DND-41 (cell line): ENCODE measurements around the gene CBARP.

Source experiments
- ATAC-seq: fragments of 200-7000 bp; cut with Tn5 transposase; 3 replicates; pipeline ENCODE4 v1.9.1; 2021; ENCODE audit warnings: low read depth; ENCODE audit not compliant: insufficient read depth
- DNase-seq: peaks from one replicate; pipeline ENCODE4 v3.0.0-alpha.2; 2020
- H2AFZ ChIP-seq: 2 replicates; pipeline ENCODE4 v1.6.0; 2012; ENCODE audit warnings: low read depth, low read length
- H3K27ac ChIP-seq: 2 replicates; pipeline ENCODE4 v1.5.1; 2012; ENCODE audit warnings: low read length, inconsistent platforms
- H3K27me3 ChIP-seq: fragments of 200-600 bp; sonication (generic); 2 replicates; pipeline ENCODE4 v1.6.0; 2012; ENCODE audit warnings: low read length, mild to moderate bottlenecking, inconsistent platforms; ENCODE audit not compliant: insufficient read depth, poor library complexity
- H3K36me3 ChIP-seq: 2 replicates; pipeline ENCODE4 v1.5.1; 2012; ENCODE audit warnings: low read length, inconsistent platforms; ENCODE audit not compliant: insufficient read depth
- H3K4me1 ChIP-seq: 2 replicates; pipeline ENCODE4 v1.5.1; 2012; ENCODE audit warnings: mild to moderate bottlenecking, low read length; ENCODE audit not compliant: insufficient read depth
- H3K4me2 ChIP-seq: 2 replicates; pipeline ENCODE4 v1.6.0; 2012; ENCODE audit warnings: mild to moderate bottlenecking, moderate library complexity, low read length, inconsistent platforms; ENCODE audit not compliant: insufficient read depth
- H3K4me3 ChIP-seq, 2 experiments: fragments of 200-600 bp in 1 of 2; shearing (Covaris generic) in 1 of 2; 2 replicates each; pipeline ENCODE4 v1.5.1; 2012 to 2016; ENCODE audit warnings: inconsistent platforms in 2 of 2, low read length in 2 of 2, mild to moderate bottlenecking in 2 of 2, low read depth in 1 of 2, moderate library complexity in 1 of 2
- H3K79me2 ChIP-seq: 2 replicates; pipeline ENCODE4 v1.6.0; 2012; ENCODE audit warnings: low read length, inconsistent platforms; ENCODE audit not compliant: insufficient read depth
- H3K9ac ChIP-seq: 2 replicates; pipeline ENCODE4 v1.6.0; 2012; ENCODE audit warnings: low read depth, mild to moderate bottlenecking, inconsistent platforms, low read length, moderate library complexity
- H3K9me3 ChIP-seq: 2 replicates; pipeline ENCODE4 v1.5.1; 2012; ENCODE audit warnings: low read length, moderate library complexity, mild to moderate bottlenecking, inconsistent platforms; ENCODE audit not compliant: insufficient read depth, severe bottlenecking
- H4K20me1 ChIP-seq: 2 replicates; pipeline ENCODE4 v1.6.0; 2012; ENCODE audit warnings: low read length; ENCODE audit not compliant: insufficient read depth
- EZH2 ChIP-seq: IDR thresholded peaks from 3 replicates; pipeline ENCODE4 v1.6.1; 2012; ENCODE audit warnings: borderline replicate concordance, low read depth, mild to moderate bottlenecking, moderate library complexity, low read length, inconsistent platforms; ENCODE audit not compliant: severe bottlenecking
- TF ChIP-seq, protein P1 (sequence below): IDR thresholded peaks from 2 replicates; pipeline ENCODE4 v1.5.1; 2012; ENCODE audit warnings: borderline replicate concordance, low read length, moderate library complexity, mild to moderate bottlenecking; ENCODE audit not compliant: poor library complexity, severe bottlenecking; ENCODE audit errors: extremely low read depth

The CBARP gene

DNA sequence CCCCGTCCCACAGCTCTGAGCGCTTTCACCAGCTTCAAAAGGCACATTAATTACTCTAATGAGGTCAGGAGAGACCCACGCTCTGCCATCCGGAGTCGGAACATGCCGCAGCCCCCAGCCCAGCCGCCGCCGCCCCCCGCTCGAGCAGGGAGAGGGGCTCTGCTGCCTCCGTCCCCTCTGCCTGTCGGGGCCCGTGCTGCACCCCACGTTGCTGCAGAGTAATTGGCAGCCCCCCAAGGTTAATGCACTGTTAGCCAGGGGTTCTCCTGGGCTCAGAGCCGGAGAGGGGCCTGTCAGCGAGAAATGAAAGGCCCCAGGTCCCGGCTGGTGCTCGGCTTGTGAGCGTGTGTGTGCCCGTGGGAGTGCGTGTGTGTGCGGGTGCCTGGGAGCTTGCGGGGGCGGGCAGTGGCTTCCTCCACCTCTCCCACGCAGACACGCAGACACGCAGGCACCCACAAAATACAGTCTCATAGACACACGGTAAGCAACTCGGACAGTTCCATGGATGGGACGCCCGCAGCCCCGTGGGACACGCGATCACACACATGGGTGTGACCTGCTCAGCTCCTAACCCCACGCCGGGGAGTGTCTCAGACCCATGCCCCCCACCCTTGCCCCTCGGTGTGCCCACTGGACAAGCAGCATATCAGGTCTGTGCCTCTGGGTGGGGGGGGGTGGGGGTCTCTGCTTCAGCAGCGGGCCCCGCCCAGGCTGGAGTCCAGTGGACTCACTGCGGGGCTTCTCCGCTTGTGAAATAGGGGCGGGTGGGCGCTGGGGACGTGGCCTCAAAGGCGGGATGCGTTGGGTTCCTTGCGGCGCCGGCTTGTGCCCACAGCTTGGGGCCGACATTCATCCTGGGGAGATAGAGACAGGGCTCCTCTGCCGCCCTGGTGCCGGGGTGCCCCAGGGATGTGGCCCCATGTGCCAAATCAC is 43.1 kb upstream of the CBARP start:
- Histone ChIP-seq H3K4me1 (peaks cover 16% of the 10 kb centered on the region), H4K20me1 (peaks cover 29% of the 10 kb centered on the region), H3K9me3 (no peaks in the 10 kb centered on the region), H3K4me3 (no peak overlapping the region), H3K27ac (no peak overlapping the region), H3K27me3 (no peaks in the 10 kb centered on the region), H3K79me2 (peaks cover 20% of the 10 kb centered on the region), H2AFZ (no peak overlapping the region), H3K4me2 (no peak overlapping the region), H3K9ac (no peak overlapping the region), H3K36me3 (peaks cover 35% of the 10 kb centered on the region)
- no peak for TF ChIP-seq EZH2
- DNase-seq, result no peak
- ATAC-seq, result no peak

DNA sequence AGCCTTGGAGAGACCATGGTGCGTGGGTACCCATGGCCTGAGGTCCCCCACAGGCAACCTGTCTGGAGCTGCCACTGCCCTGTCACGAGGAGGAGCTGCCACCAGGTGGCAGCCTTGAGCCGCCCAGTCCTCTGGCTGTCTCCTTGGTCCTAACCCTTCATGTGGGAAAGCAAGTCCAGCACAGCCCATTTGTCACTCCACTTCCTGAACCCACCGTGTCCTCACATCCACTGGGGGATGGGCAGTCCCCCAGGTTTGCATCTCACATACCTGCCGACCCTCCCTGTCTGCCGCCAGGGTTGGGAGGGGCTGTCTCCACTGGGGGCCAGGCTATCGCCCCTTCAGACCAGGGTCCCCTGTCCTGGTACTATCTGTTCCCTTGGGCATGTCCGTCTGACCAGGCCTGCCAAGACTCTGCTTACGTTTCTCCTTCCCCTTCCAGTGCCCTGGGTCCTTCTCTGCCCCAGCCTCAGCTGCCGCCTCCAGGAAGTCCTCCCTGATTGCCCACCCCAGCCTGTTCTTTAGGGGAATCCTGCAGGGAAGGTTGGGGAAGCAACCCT is 42.1 kb upstream of the CBARP start:
- Histone ChIP-seq H3K36me3 (peaks cover 39% of the 10 kb centered on the region), H3K9me3 (no peaks in the 10 kb centered on the region), H3K4me1 (peaks cover 20% of the 10 kb centered on the region), H2AFZ (no peak overlapping the region), H4K20me1 (peaks cover 32% of the 10 kb centered on the region), H3K79me2 (peaks cover 21% of the 10 kb centered on the region), H3K4me2 (no peak overlapping the region), H3K9ac (no peak overlapping the region), H3K4me3 (no peak overlapping the region), H3K27ac (no peak overlapping the region), H3K27me3 (no peaks in the 10 kb centered on the region)
- peak; percentile 33 for ATAC-seq
- no peak for TF ChIP-seq EZH2
- TF ChIP-seq, protein P1, sequence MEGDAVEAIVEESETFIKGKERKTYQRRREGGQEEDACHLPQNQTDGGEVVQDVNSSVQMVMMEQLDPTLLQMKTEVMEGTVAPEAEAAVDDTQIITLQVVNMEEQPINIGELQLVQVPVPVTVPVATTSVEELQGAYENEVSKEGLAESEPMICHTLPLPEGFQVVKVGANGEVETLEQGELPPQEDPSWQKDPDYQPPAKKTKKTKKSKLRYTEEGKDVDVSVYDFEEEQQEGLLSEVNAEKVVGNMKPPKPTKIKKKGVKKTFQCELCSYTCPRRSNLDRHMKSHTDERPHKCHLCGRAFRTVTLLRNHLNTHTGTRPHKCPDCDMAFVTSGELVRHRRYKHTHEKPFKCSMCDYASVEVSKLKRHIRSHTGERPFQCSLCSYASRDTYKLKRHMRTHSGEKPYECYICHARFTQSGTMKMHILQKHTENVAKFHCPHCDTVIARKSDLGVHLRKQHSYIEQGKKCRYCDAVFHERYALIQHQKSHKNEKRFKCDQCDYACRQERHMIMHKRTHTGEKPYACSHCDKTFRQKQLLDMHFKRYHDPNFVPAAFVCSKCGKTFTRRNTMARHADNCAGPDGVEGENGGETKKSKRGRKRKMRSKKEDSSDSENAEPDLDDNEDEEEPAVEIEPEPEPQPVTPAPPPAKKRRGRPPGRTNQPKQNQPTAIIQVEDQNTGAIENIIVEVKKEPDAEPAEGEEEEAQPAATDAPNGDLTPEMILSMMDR, result peak; percentile 96
- DNase-seq, result peak; percentile 81

DNA sequence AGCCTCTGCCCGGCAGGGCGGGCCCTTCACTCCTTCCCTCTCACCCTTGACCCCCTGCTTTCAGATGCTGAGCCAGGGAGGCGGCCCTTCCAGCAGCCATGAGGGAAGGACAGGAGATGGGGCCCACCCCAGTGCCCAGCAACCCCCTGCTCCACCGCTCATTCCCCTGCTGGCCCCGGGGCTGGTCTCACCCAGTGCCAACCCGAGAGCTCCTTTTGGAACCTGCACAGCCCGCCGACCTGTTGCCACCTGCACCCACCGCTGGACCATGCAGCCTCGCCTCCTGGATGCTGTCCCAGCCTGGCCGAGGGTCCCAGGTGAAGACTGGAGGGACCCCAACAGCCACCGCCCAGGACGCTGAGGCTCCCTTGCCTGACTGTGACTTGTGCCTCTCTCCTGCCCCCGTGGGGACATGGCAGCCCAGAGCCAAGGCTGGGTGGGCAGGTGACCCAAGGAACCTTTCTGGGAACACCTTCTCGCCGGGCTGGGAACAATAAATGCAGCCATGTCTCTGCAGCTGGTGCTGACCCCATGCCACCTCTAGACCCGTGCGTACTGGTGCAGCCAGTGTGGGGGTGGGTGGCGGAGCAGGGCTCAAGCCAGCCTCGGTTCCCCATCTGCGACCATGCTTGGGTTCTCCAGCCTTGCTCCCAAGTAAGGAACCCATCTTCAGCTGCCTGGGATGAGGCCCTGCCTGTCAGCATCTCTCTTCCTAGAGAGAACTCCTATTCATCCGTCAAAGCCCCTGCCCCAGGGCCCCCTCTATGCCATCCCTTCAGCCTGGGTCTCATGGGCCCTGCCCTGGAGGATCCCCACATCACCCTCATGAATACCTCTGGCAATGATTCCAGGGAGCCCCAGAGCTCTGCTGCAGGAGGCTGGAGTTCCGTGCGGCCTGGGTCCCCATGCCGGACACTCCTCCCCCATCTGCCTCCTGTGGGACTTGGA is 41.2 kb upstream of the CBARP start:
- H3K9ac ChIP-seq, result no peak overlapping the region
- ATAC-seq, result no peak
- no peak overlapping the region for H3K27ac ChIP-seq
- peaks cover 28% of the 10 kb centered on the region for H3K4me1 ChIP-seq
- H4K20me1 ChIP-seq, result peaks cover 41% of the 10 kb centered on the region
- peaks cover 29% of the 10 kb centered on the region for H3K79me2 ChIP-seq
- peaks cover 48% of the 10 kb centered on the region for H3K36me3 ChIP-seq
- DNase-seq, result no peak
- no peaks in the 10 kb centered on the region for H3K27me3 ChIP-seq
- no peak overlapping the region for H3K4me3 ChIP-seq
- H2AFZ ChIP-seq, result no peak overlapping the region
- TF ChIP-seq, protein P1, result no peak
- TF ChIP-seq EZH2, result no peak
- H3K9me3 ChIP-seq, result no peaks in the 10 kb centered on the region
- H3K4me2 ChIP-seq, result no peak overlapping the region
